HCT116 (cell line): ENCODE measurements around the gene PPM1J. TPM values are rescaled to one million over a fixed set of nuclear protein-coding genes. Genes with fewer than 3 reads are reported as not detected.

Experiments
- ATAC-seq: fragments of 200-7000 bp; cut with Tn5 transposase; 2 replicates; pipeline ENCODE4 v1.9.1; 2020; ENCODE audit warnings: mild to moderate bottlenecking, moderate library complexity
- BruUV-seq: library from RNA; stranded (reverse); fragments of 400-500 nt; replicated peaks from 2 replicates; lab custom pipeline; 2021; lab: Mats Ljungman, UMichigan
- CTCF ChIA-PET: fragments of 300-600 bp; sonication (Branson Sonifier 250); formaldehyde crosslinking; loops from one replicate; lab custom pipeline; 2021; ENCODE audit warnings: antibody characterized with exemption; lab: Charles Lee
- POLR2A ChIA-PET: fragments of 300-600, 350-600 bp; sonication (Branson Sonifier 250); formaldehyde crosslinking; loops from one replicate; lab custom pipeline; 2021; ENCODE audit warnings: antibody characterized with exemption; lab: Charles Lee
- RAD21 ChIA-PET, 2 experiments: fragments of 300-600 bp; sonication (Branson Sonifier 250); formaldehyde crosslinking; loops; one replicate each; lab custom pipeline; 2023; ENCODE audit warnings: low total read pairs in 2 of 2; ENCODE audit not compliant: uncharacterized antibody in 2 of 2, unreplicated experiment in 2 of 2, low non-redundant PET in 1 of 2; lab: Charles Lee
- DNase-seq: peaks from one replicate; pipeline ENCODE4 v3.0.0-alpha.2; 2010; ENCODE audit warnings: low read depth, low spot score
- H2AFZ ChIP-seq: fragments of 200-600 bp; shearing (Covaris generic), sonication (generic); 2 replicates; pipeline ENCODE4 v1.6.1; 2017; ENCODE audit warnings: low read depth, mixed run types, mixed read lengths, antibody characterized with exemption, low read length; ENCODE audit not compliant: poor library complexity, severe bottlenecking
- H3K27ac ChIP-seq: 2 replicates; pipeline ENCODE4 v1.5.1; 2012; ENCODE audit warnings: low read depth, low read length
- H3K27me3 ChIP-seq: fragments of 200-600 bp; sonication (generic); 2 replicates; pipeline ENCODE4 v1.6.1; 2016; ENCODE audit warnings: mixed run types, low read length, mixed read lengths; ENCODE audit not compliant: insufficient read depth
- H3K36me3 ChIP-seq, 2 experiments: fragments of 200-500 bp in 1 of 2; fragments of 200-600 bp in 1 of 2; sonication (Bioruptor generic) in 1 of 2; sonication (generic) in 1 of 2; 2 replicates each; pipeline versions ENCODE4 v1.5.1 to v1.6.1; 2014 to 2016; ENCODE audit warnings: low read length in 2 of 2, inconsistent platforms in 1 of 2, mixed read lengths in 1 of 2, mixed run types in 1 of 2; ENCODE audit not compliant: insufficient read depth in 2 of 2, control insufficient read depth in 1 of 2
- H3K4me1 ChIP-seq, 2 experiments: fragments of 200-600 bp in 1 of 2; sonication (generic) in 1 of 2; 2 replicates each; pipeline versions ENCODE4 v1.5.1 to v1.6.1; 2012 to 2017; ENCODE audit warnings: low read length in 2 of 2, inconsistent platforms in 1 of 2, mild to moderate bottlenecking in 1 of 2, mixed read lengths in 1 of 2, mixed run types in 1 of 2, moderate library complexity in 1 of 2; ENCODE audit not compliant: insufficient read depth in 2 of 2, control insufficient read depth in 1 of 2
- H3K4me2 ChIP-seq: fragments of 200-600 bp; sonication (generic); 2 replicates; pipeline ENCODE4 v1.6.1; 2017; ENCODE audit warnings: mixed run types, low read length, mixed read lengths
- H3K4me3 ChIP-seq, 2 experiments: fragments of 200-600 bp in 1 of 2; sonication (generic) in 1 of 2; replicated peaks in 1 of 2; 2 replicates each; pipeline ENCODE4 v1.5.1; 2011 to 2016; ENCODE audit warnings: low read length in 2 of 2, control low read depth in 1 of 2, low read depth in 1 of 2, mild to moderate bottlenecking in 1 of 2, mixed read lengths in 1 of 2, mixed run types in 1 of 2
- H3K79me2 ChIP-seq: fragments of 200-600 bp; sonication (generic); 2 replicates; pipeline ENCODE4 v1.6.1; 2017; ENCODE audit warnings: mild to moderate bottlenecking, mixed run types, low read length, moderate library complexity, mixed read lengths; ENCODE audit not compliant: insufficient read depth
- H3K9ac ChIP-seq: fragments of 200-600 bp; sonication (generic); 2 replicates; pipeline ENCODE4 v1.6.1; 2016; ENCODE audit warnings: low read length, mixed read lengths
- H3K9me2 ChIP-seq: fragments of 200-600 bp; sonication (generic), shearing (Covaris generic); 2 replicates; pipeline ENCODE4 v1.6.1; 2017; ENCODE audit warnings: mixed run types, mild to moderate bottlenecking, moderate library complexity; ENCODE audit not compliant: insufficient read depth
- H3K9me3 ChIP-seq, 2 experiments: fragments of 200-500 bp in 1 of 2; fragments of 200-600 bp in 1 of 2; sonication (Bioruptor generic) in 1 of 2; sonication (generic) in 1 of 2; 2 replicates each; pipeline ENCODE4 v1.6.1; 2014 to 2017; ENCODE audit warnings: low read length in 2 of 2, mixed read lengths in 2 of 2, inconsistent platforms in 1 of 2, low read depth in 1 of 2, mild to moderate bottlenecking in 1 of 2, mixed run types in 1 of 2, moderate library complexity in 1 of 2; ENCODE audit not compliant: control insufficient read depth in 1 of 2, insufficient read depth in 1 of 2
- H4K20me1 ChIP-seq: fragments of 200-600 bp; sonication (generic), shearing (Covaris generic); 2 replicates; pipeline ENCODE4 v1.6.1; 2017; ENCODE audit warnings: mixed run types, mild to moderate bottlenecking, moderate library complexity; ENCODE audit not compliant: insufficient read depth
- ATF3 ChIP-seq: IDR thresholded peaks from 2 replicates; pipeline ENCODE4 v1.6.1; 2012
- CBX3 ChIP-seq: IDR thresholded peaks from 2 replicates; pipeline ENCODE4 v1.6.1; 2012; ENCODE audit warnings: low read depth
- CEBPB ChIP-seq: IDR thresholded peaks from 2 replicates; pipeline ENCODE4 v1.6.1; 2012; ENCODE audit warnings: low read depth
- ELF1 ChIP-seq: IDR thresholded peaks from 2 replicates; pipeline ENCODE4 v1.6.1; 2012; ENCODE audit warnings: low read depth, borderline replicate concordance
- FOSL1 ChIP-seq: IDR thresholded peaks from 2 replicates; pipeline ENCODE4 v1.6.1; 2012; ENCODE audit warnings: low read depth
- MAX ChIP-seq: IDR thresholded peaks from 2 replicates; pipeline ENCODE4 v1.6.1; 2012
- POLR2AphosphoS5 ChIP-seq: IDR thresholded peaks from 2 replicates; pipeline ENCODE4 v1.6.1; 2011; ENCODE audit warnings: mild to moderate bottlenecking, low read depth, low read length, moderate library complexity
- RAD21 ChIP-seq: IDR thresholded peaks from 2 replicates; pipeline ENCODE4 v1.6.1; 2012; ENCODE audit warnings: low read depth, mild to moderate bottlenecking
- SRF ChIP-seq: IDR thresholded peaks from 2 replicates; pipeline ENCODE4 v1.6.1; 2012; ENCODE audit warnings: low read depth
- TCF7L2 ChIP-seq: IDR thresholded peaks from 2 replicates; pipeline ENCODE4 v1.7.0; 2011; ENCODE audit warnings: borderline replicate concordance, inconsistent platforms; ENCODE audit not compliant: insufficient read depth, insufficient read length; ENCODE audit errors: extremely low read depth
- YY1 ChIP-seq: IDR thresholded peaks from 2 replicates; pipeline ENCODE4 v1.6.1; 2011; ENCODE audit warnings: low read length, low read depth, moderate library complexity, mild to moderate bottlenecking; ENCODE audit not compliant: insufficient replicate concordance; ENCODE audit errors: extremely low read depth
- ZBTB33 ChIP-seq: IDR thresholded peaks from 2 replicates; pipeline ENCODE4 v1.6.1; 2011; ENCODE audit warnings: mild to moderate bottlenecking, low read length, moderate library complexity; ENCODE audit not compliant: insufficient replicate concordance; ENCODE audit errors: extremely low read depth
- ZFX ChIP-seq: fragments of 450-650 bp; IDR thresholded peaks from 2 replicates; pipeline ENCODE4 v1.6.1; 2017
- intact Hi-C: fragments of 100-400 bp; cut with micrococcal nuclease; formaldehyde crosslinking; loops from 2 replicates; pipeline ENCODE4 v1.10.0; 2022
- total RNA-seq: library from RNA; stranded (reverse); gene quantifications from one replicate; pipeline ENCODE4 v1.2.1, GENCODE V29; 2021; ENCODE audit not compliant: unreplicated experiment
- TF ChIP-seq, protein P1 (sequence below): IDR thresholded peaks from 2 replicates; pipeline ENCODE4 v1.6.1; 2012; ENCODE audit warnings: low read depth

PPM1J gene
- total RNA-seq, 1 experiment from 2014 or later, result 7.5 TPM

DNA sequence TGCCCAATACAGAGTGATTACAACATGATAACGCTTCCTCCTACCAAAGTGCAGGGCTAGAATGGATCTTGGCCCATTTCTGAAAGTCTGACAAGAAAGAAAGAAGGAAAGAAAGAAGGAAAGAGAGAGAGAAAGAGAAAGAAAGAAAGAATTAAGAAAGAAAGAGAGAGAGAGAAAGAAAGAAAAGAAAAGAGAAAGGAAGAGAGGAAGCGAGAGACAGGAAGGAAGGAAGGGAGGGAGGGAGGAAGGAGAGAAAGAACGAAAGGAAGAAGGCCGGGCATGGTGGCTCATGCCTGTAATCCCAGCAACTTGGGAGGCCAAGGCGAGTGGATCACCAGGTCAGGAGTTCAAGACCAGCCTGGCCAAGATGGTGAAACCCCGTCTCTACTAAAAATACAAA lies 44.1 kb upstream of the PPM1J start:
- ChIA-PET CTCF (no interaction called here), RAD21 (interaction anchor here in 1 of 2 experiments (0.7 kb wide), 1 partner anchor 75 kb away, joined by 7 read pairs; no protein-coding TSS in a partner anchor), POLR2A (no interaction called here)
- Histone ChIP-seq H3K27ac (no peak overlapping the region), H3K4me2 (no peak overlapping the region), H2AFZ (no peak overlapping the region), H3K9me3 (no peaks in the 10 kb centered on the region), H3K9ac (no peak overlapping the region), H3K79me2 (no peaks in the 10 kb centered on the region), H4K20me1 (no peaks in the 10 kb centered on the region), H3K27me3 (no peaks in the 10 kb centered on the region), H3K9me2 (no peaks in the 10 kb centered on the region), H3K4me1 (peaks cover 0 to 7% of the 10 kb centered on the region in 2 experiments; a peak in 1 of 4 replicates), H3K4me3 (no peak overlapping the region), H3K36me3 (no peaks in the 10 kb centered on the region)
- no peak for TF ChIP-seq MAX
- no peak for ATAC-seq
- DNase-seq, result no peak
- intact Hi-C loops, result no loop called here
- no TSS peak for BruUV-seq

DNA sequence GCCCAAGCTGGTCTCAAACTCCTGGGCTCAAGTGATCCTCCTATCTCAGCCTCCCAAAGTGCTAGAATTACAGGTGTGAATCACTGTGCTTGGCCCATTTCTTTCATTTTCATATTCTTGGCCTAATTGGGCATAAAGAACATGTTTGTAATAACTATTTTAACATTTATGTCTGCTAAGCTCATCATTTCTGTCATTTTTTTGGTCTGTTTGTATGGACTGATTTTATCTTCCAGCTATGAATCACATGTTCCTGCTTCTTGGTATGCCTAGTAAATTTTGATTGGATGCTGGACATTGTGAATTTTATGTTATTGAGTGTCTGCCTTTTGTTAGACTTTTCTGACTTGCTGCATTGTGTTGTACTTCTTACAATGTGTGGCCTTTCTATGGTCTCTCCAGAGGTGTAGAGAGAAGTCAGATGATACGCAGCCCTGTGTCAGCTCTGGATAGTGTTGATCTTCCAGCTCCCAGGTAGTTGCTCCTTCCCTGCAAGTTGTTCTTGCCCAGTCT lies 39.0 kb upstream of the PPM1J start:
- Histone ChIP-seq H3K79me2 (no peaks in the 10 kb centered on the region), H3K9ac (no peak overlapping the region), H4K20me1 (no peaks in the 10 kb centered on the region), H3K9me2 (no peaks in the 10 kb centered on the region), H2AFZ (no peak overlapping the region), H3K9me3 (no peaks in the 10 kb centered on the region), H3K4me1 (no peaks in the 10 kb centered on the region), H3K36me3 (no peaks in the 10 kb centered on the region), H3K4me2 (no peak overlapping the region), H3K27ac (no peak overlapping the region), H3K27me3 (no peaks in the 10 kb centered on the region), H3K4me3 (no peak overlapping the region)
- BruUV-seq, result no TSS peak
- no peak for ATAC-seq
- ChIA-PET POLR2A (no interaction called here), CTCF (no interaction called here), RAD21 (no interaction called here)
- intact Hi-C loops, result no loop called here
- DNase-seq, result no peak
- TF ChIP-seq RAD21 (no peak), TCF7L2 (no peak), YY1 (no peak), CEBPB (no peak), MAX (no peak), ZFX (no peak), SRF (no peak), ZBTB33 (no peak), CBX3 (no peak), ATF3 (no peak), FOSL1 (no peak), ELF1 (no peak), POLR2AphosphoS5 (no peak)
- TF ChIP-seq, protein P1, sequence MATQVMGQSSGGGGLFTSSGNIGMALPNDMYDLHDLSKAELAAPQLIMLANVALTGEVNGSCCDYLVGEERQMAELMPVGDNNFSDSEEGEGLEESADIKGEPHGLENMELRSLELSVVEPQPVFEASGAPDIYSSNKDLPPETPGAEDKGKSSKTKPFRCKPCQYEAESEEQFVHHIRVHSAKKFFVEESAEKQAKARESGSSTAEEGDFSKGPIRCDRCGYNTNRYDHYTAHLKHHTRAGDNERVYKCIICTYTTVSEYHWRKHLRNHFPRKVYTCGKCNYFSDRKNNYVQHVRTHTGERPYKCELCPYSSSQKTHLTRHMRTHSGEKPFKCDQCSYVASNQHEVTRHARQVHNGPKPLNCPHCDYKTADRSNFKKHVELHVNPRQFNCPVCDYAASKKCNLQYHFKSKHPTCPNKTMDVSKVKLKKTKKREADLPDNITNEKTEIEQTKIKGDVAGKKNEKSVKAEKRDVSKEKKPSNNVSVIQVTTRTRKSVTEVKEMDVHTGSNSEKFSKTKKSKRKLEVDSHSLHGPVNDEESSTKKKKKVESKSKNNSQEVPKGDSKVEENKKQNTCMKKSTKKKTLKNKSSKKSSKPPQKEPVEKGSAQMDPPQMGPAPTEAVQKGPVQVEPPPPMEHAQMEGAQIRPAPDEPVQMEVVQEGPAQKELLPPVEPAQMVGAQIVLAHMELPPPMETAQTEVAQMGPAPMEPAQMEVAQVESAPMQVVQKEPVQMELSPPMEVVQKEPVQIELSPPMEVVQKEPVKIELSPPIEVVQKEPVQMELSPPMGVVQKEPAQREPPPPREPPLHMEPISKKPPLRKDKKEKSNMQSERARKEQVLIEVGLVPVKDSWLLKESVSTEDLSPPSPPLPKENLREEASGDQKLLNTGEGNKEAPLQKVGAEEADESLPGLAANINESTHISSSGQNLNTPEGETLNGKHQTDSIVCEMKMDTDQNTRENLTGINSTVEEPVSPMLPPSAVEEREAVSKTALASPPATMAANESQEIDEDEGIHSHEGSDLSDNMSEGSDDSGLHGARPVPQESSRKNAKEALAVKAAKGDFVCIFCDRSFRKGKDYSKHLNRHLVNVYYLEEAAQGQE, result no peak
